SK-N-SH (cell line): ENCODE results near the gene CXCL17. TPM values are rescaled to one million over a fixed set of nuclear protein-coding genes. Genes with fewer than 3 reads are reported as not detected.

Experiments used
- CTCF ChIA-PET: fragments of 300-600, 350-600 bp; formaldehyde crosslinking; extraction: SDS; loops from one replicate; lab custom pipeline; 2021; lab: Yijun Ruan, JAX
- POLR2A ChIA-PET: fragments of 350-600 bp; sonication (Branson Sonifier 250); formaldehyde crosslinking; extraction: SDS; loops from one replicate; lab custom pipeline; 2020; ENCODE audit warnings: antibody characterized with exemption, inconsistent platforms; lab: Yijun Ruan, JAX
- DNase-seq: peaks from one replicate; pipeline ENCODE4 v3.0.0; 2012
- H2AFZ ChIP-seq: fragments of 200-600 bp; sonication (generic); 2 replicates; pipeline ENCODE4 v1.8.1; 2016; ENCODE audit warnings: antibody characterized with exemption, mild to moderate bottlenecking, low read depth
- H3F3A ChIP-seq: fragments of 200-600 bp; sonication (generic); replicated peaks from 2 replicates; pipeline ENCODE3; 2016; ENCODE audit warnings: antibody characterized with exemption, mild to moderate bottlenecking; ENCODE audit not compliant: insufficient read depth
- H3K27ac ChIP-seq, 2 experiments: fragments of 200-500 bp in 1 of 2; fragments of 200-600 bp in 1 of 2; sonication (Bioruptor generic) in 1 of 2; sonication (generic), shearing (Covaris generic) in 1 of 2; 2 replicates each; pipeline versions ENCODE4 v1.5.1 to v1.6.1; 2014 to 2016; ENCODE audit warnings: low read depth in 2 of 2, inconsistent platforms in 1 of 2, low read length in 1 of 2, mild to moderate bottlenecking in 1 of 2, mixed read lengths in 1 of 2
- H3K27me3 ChIP-seq: fragments of 200-600 bp; sonication (generic), shearing (Covaris generic); 2 replicates; pipeline ENCODE4 v1.6.1; 2016; ENCODE audit warnings: mixed run types; ENCODE audit not compliant: insufficient read depth
- H3K36me3 ChIP-seq, 2 experiments: fragments of 200-500 bp in 1 of 2; fragments of 200-600 bp in 1 of 2; sonication (Bioruptor generic) in 1 of 2; sonication (generic) in 1 of 2; replicated peaks in 1 of 2; 2 replicates each; pipeline versions ENCODE3 to v1.5.1; 2014 to 2016; ENCODE audit warnings: low read length in 1 of 2, mild to moderate bottlenecking in 1 of 2; ENCODE audit not compliant: insufficient read depth in 2 of 2, control insufficient read depth in 1 of 2
- H3K4me1 ChIP-seq, 2 experiments: fragments of 200-500 bp in 1 of 2; fragments of 200-600 bp in 1 of 2; sonication (Bioruptor generic) in 1 of 2; sonication (generic), shearing (Covaris generic) in 1 of 2; 2 replicates each; pipeline versions ENCODE4 v1.5.1 to v1.6.1; 2014 to 2016; ENCODE audit warnings: low read depth in 1 of 2, low read length in 1 of 2, mixed run types in 1 of 2; ENCODE audit not compliant: insufficient read depth in 2 of 2, control insufficient read depth in 1 of 2
- H3K4me2 ChIP-seq: fragments of 200-600 bp; sonication (generic), shearing (Covaris generic); 2 replicates; pipeline ENCODE4 v1.6.1; 2017; ENCODE audit warnings: mixed run types
- H3K4me3 ChIP-seq, 2 experiments: fragments of 200-500 bp in 1 of 2; fragments of 200-600 bp in 1 of 2; sonication (Bioruptor generic) in 1 of 2; sonication (generic), shearing (Covaris generic) in 1 of 2; 2 replicates each; pipeline versions ENCODE4 v1.5.1 to v1.8.1; 2014 to 2016; ENCODE audit warnings: low read depth in 2 of 2, inconsistent platforms in 1 of 2, low read length in 1 of 2, mild to moderate bottlenecking in 1 of 2, mixed read lengths in 1 of 2, moderate library complexity in 1 of 2
- H3K79me2 ChIP-seq: fragments of 200-600 bp; sonication (generic); 2 replicates; pipeline ENCODE4 v1.8.1; 2017; ENCODE audit warnings: mild to moderate bottlenecking; ENCODE audit not compliant: insufficient read depth
- H3K9ac ChIP-seq: fragments of 200-600 bp; sonication (generic); 2 replicates; pipeline ENCODE4 v1.6.1; 2017; ENCODE audit warnings: mixed run types
- H3K9me2 ChIP-seq: fragments of 200-600 bp; sonication (generic); 2 replicates; pipeline ENCODE4 v1.6.1; 2017; ENCODE audit warnings: mixed run types
- H3K9me3 ChIP-seq: fragments of 200-600 bp; sonication (generic); 2 replicates; pipeline ENCODE4 v1.6.1; 2017; ENCODE audit warnings: mixed run types, mild to moderate bottlenecking, moderate library complexity
- H4K20me1 ChIP-seq: fragments of 200-600 bp; sonication (generic); 2 replicates; pipeline ENCODE4 v1.6.1; 2017; ENCODE audit warnings: mild to moderate bottlenecking, mixed run types; ENCODE audit not compliant: insufficient read depth
- CHD2 ChIP-seq: fragments of 150-350 bp; IDR thresholded peaks from 2 replicates; pipeline ENCODE4 v1.6.1; 2018; ENCODE audit warnings: low read length; ENCODE audit not compliant: partially characterized antibody
- ELF1 ChIP-seq: IDR thresholded peaks from 2 replicates; pipeline ENCODE4 v1.4.0; 2012
- EZH2phosphoT487 ChIP-seq: fragments of 200-600 bp; sonication (generic); IDR thresholded peaks from 2 replicates; pipeline ENCODE4 v1.6.1; 2017; ENCODE audit warnings: low read depth, mixed run types, mild to moderate bottlenecking, antibody characterized with exemption, moderate library complexity, borderline replicate concordance
- FOSL2 ChIP-seq: IDR thresholded peaks from 2 replicates; pipeline ENCODE4 v1.4.0; 2012; ENCODE audit warnings: low read depth, mild to moderate bottlenecking, moderate library complexity, borderline replicate concordance
- FOXM1 ChIP-seq: IDR thresholded peaks from 2 replicates; pipeline ENCODE4 v1.4.0; 2012; ENCODE audit warnings: low read depth, mild to moderate bottlenecking
- GABPA ChIP-seq: IDR thresholded peaks from 2 replicates; pipeline ENCODE4 v1.4.0; 2012; ENCODE audit warnings: low read depth, mild to moderate bottlenecking
- IRF3 ChIP-seq: fragments of 150-350 bp; IDR thresholded peaks from 2 replicates; pipeline ENCODE4 v1.6.1; 2016; ENCODE audit warnings: mild to moderate bottlenecking, low read depth, low read length
- MXI1 ChIP-seq: IDR thresholded peaks from 2 replicates; pipeline ENCODE4 v1.6.1; 2012; ENCODE audit warnings: mild to moderate bottlenecking, low read depth, low read length, improper control_type of control experiment
- NFIC ChIP-seq: IDR thresholded peaks from 2 replicates; pipeline ENCODE4 v1.4.0; 2012; ENCODE audit warnings: borderline replicate concordance
- PBX3 ChIP-seq: IDR thresholded peaks from 2 replicates; pipeline ENCODE4; 2012
- POLR2AphosphoS5 ChIP-seq: IDR thresholded peaks from 2 replicates; pipeline ENCODE4 v1.6.1; 2012; ENCODE audit warnings: low read depth, low read length
- RFX5 ChIP-seq: IDR thresholded peaks from 2 replicates; pipeline ENCODE4 v1.6.1; 2012; ENCODE audit warnings: mild to moderate bottlenecking, improper control_type of control experiment, low read length
- SMC3 ChIP-seq: IDR thresholded peaks from 2 replicates; pipeline ENCODE4 v1.6.1; 2012; ENCODE audit warnings: low read depth, low read length, improper control_type of control experiment
- TAF1 ChIP-seq: IDR thresholded peaks from 2 replicates; pipeline ENCODE4 v1.6.1; 2012; ENCODE audit warnings: low read depth, mild to moderate bottlenecking, low read length, moderate library complexity, borderline replicate concordance
- TCF12 ChIP-seq: IDR thresholded peaks from 2 replicates; pipeline ENCODE4 v1.4.0; 2012
- WGBS: methylation state at CpG from one replicate; pipeline ENCODE4 v1.1.6; 2017; ENCODE audit warnings: low lambda C conversion rate; 5-methylcytosine and 5-hydroxymethylcytosine counted together
- polyA plus RNA-seq, 3 experiments: library from polyadenylated mRNA; depleted of rRNA; stranded (reverse); fragments of >200 nt; gene quantifications; 2 replicates each; pipeline ENCODE4 v1.2.3, GENCODE V29; 2012
- TF ChIP-seq, protein P1 (sequence below): IDR thresholded peaks from 2 replicates; pipeline ENCODE4 v1.4.0; 2012; ENCODE audit warnings: low read depth
- TF ChIP-seq, protein P2 (sequence below): IDR thresholded peaks from 2 replicates; pipeline ENCODE4 v1.6.1; 2012; ENCODE audit warnings: mild to moderate bottlenecking, low read depth, low read length, moderate library complexity

Gene CXCL17
- polyA plus RNA-seq, 1 of the 3 experiments (the other 2 are of a cell fraction) = not detected

DNA sequence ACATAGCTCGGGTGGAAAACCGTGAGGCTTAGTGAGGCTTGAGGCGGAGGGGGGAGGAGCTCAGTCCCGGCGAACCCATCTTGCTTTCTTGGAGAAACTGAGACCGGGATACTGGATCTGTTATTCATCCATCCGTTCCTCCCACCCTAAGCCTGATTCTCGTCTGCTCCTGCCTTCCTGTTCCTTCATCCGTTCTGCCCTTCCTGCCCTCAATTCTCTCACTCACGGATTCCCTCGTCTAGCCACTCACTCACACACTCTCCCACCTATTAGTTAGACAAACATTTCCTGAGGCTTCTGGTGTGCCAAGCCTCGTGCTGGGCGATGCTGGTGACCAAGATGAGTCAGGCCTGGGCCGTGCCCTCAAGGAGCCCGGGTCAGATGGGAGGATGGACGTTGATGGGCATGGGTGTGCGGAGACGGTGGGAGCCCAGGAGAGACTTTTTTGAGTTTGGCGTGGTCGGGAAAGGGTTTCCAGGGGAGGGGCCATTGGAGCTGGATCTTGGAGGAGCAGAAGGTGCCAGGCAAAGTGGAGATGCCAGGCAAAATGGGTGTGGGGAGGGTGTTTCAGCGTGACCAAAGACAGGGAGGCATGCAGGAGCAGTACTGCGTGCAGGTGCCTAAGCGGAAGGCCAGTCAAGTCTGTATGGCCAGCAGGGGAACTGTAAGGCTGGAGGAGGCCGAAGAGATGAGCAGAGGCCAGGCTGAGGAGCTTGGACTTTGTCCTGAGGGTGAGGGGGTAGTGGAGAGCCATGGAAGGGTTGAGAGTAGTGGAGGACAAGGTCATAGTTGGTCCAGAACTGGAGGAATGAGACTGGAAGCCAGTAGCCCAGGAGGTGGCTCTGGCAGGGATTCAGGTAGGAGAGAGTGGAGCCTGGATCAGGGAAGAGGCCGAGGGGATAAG is 45.2 kb downstream of the CXCL17 start:
- Histone ChIP-seq H3F3A (peaks cover 5% of the 10 kb centered on the region), H3K79me2 (no peaks in the 10 kb centered on the region), H3K9me2 (no peaks in the 10 kb centered on the region), H3K9me3 (no peaks in the 10 kb centered on the region), H3K36me3 (no peaks in the 10 kb centered on the region), H3K9ac (peak overlapping the region; percentile 76), H3K4me2 (peak overlapping the region; percentile 95), H3K27ac (peak overlapping the region; percentile 56 to 82; a peak in 3 of 4 replicates), H2AFZ (peak overlapping the region; percentile 86), H3K27me3 (no peaks in the 10 kb centered on the region), H4K20me1 (no peaks in the 10 kb centered on the region), H3K4me3 (peak overlapping the region; percentile 59 to 71), H3K4me1 (peaks cover 0 to 23% of the 10 kb centered on the region in 2 experiments; a peak in 2 of 4 replicates)
- TF ChIP-seq TAF1 = no peak
- TF ChIP-seq, protein P1, sequence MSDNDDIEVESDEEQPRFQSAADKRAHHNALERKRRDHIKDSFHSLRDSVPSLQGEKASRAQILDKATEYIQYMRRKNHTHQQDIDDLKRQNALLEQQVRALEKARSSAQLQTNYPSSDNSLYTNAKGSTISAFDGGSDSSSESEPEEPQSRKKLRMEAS = peak; percentile 43; the same call in 1 of the 2 replicates
- 24% methylated on average over 25 of the region's 25 CpGs for WGBS
- no peak for DNase-seq
- ChIA-PET POLR2A (interaction anchor here (0.6 to 1.7 kb wide), 5 partner anchors 11 to 168 kb away, joined by 3 to 8 read pairs (median 3); no protein-coding TSS in a partner anchor), CTCF (interaction anchor here (0.8 to 2.1 kb wide), 4 partner anchors 10 to 118 kb away, joined by 3 to 9 read pairs (median 6); no protein-coding TSS in a partner anchor)

DNA sequence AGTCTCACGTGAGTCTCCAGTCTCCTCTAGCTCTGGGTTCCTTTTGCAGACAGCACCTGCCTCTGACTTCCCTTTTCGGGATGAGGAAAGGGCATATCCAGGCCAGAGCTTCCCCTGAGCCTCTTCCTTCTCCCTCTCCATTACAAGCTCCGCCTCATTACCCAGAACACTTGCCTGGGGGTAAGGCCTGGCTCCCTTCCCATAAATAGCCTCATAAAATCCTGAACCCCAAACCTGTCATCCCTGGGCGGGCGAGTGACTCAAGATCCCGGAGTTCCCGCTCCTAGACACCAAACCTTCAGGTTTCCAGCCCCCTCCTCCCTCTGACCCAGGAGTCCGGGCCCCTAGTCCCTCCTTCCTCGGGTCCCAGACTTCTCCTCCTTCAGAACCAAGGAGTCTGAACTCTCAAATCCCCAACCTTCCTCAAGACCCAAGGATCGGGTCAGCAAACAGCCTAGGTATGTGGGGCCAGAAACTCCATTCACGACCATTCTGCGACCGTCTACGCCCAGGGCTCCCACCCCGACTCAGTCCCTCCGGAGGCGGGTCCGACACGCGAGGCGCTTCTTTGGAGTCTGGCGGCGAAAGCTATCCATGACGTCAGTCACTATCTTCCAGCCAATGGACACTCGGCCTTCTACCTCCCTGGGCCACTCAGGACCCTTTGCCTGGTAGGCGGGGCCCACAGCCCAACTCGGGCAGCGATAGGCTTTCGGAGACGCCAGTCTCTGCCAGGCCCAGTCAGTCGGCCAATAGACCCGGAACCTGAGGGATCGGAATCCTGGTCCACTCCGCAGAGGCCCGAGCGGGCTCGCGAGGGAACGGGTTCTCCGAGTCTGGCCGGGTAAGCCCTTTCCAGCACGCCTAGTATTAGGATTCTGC is 46.1 kb downstream of the CXCL17 start:
- 2% methylated on average over 41 of the region's 42 CpGs for WGBS
- peak; percentile 98 for DNase-seq
- Histone ChIP-seq H3K9ac (peak overlapping the region; percentile 76), H3K4me3 (peak overlapping the region; percentile 59 to 71), H3K79me2 (no peaks in the 10 kb centered on the region), H3K36me3 (no peaks in the 10 kb centered on the region), H3K9me3 (no peaks in the 10 kb centered on the region), H3K27ac (peak overlapping the region; percentile 56 to 84), H4K20me1 (no peaks in the 10 kb centered on the region), H2AFZ (peak overlapping the region; percentile 86), H3K27me3 (no peaks in the 10 kb centered on the region), H3K9me2 (no peaks in the 10 kb centered on the region), H3F3A (peaks cover 5% of the 10 kb centered on the region), H3K4me1 (peaks cover 0 to 20% of the 10 kb centered on the region in 2 experiments; a peak in 2 of 4 replicates), H3K4me2 (peak overlapping the region; percentile 95)
- CTCF ChIA-PET = interaction anchor here (0.9 to 2.1 kb wide), 6 partner anchors 9 to 117 kb away, joined by 3 to 9 read pairs (median 4); no protein-coding TSS in a partner anchor
- POLR2A ChIA-PET = interaction anchor here (0.6 to 1.7 kb wide), 5 partner anchors 12 to 167 kb away, joined by 3 to 8 read pairs (median 3); no protein-coding TSS in a partner anchor
- TF ChIP-seq SMC3 = no peak
- peak; percentile 87 for TF ChIP-seq RFX5
- TF ChIP-seq CHD2 = peak; percentile 96
- TF ChIP-seq MXI1 = peak; percentile 93
- no peak for TF ChIP-seq TCF12
- TF ChIP-seq PBX3 = peak; percentile 99
- TF ChIP-seq FOXM1 = no peak
- peak; percentile 91 for TF ChIP-seq IRF3
- no peak for TF ChIP-seq FOSL2
- peak; percentile 47 for TF ChIP-seq TAF1
- peak; percentile 73 for TF ChIP-seq ELF1
- peak; percentile 24; the same call in 1 of the 2 replicates for TF ChIP-seq GABPA
- TF ChIP-seq NFIC = no peak
- TF ChIP-seq EZH2phosphoT487 = no peak
- TF ChIP-seq, protein P2, sequence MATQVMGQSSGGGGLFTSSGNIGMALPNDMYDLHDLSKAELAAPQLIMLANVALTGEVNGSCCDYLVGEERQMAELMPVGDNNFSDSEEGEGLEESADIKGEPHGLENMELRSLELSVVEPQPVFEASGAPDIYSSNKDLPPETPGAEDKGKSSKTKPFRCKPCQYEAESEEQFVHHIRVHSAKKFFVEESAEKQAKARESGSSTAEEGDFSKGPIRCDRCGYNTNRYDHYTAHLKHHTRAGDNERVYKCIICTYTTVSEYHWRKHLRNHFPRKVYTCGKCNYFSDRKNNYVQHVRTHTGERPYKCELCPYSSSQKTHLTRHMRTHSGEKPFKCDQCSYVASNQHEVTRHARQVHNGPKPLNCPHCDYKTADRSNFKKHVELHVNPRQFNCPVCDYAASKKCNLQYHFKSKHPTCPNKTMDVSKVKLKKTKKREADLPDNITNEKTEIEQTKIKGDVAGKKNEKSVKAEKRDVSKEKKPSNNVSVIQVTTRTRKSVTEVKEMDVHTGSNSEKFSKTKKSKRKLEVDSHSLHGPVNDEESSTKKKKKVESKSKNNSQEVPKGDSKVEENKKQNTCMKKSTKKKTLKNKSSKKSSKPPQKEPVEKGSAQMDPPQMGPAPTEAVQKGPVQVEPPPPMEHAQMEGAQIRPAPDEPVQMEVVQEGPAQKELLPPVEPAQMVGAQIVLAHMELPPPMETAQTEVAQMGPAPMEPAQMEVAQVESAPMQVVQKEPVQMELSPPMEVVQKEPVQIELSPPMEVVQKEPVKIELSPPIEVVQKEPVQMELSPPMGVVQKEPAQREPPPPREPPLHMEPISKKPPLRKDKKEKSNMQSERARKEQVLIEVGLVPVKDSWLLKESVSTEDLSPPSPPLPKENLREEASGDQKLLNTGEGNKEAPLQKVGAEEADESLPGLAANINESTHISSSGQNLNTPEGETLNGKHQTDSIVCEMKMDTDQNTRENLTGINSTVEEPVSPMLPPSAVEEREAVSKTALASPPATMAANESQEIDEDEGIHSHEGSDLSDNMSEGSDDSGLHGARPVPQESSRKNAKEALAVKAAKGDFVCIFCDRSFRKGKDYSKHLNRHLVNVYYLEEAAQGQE = no peak
- peak; percentile 87 for TF ChIP-seq POLR2AphosphoS5
